K562 (cell line): ENCODE measurements around the gene RBBP4. TPM values are rescaled to one million over a fixed set of nuclear protein-coding genes. Genes with fewer than 3 reads are reported as not detected.

Experiments used
- ARHGAP35 ChIP-seq: fragments of 450-650 bp; IDR thresholded peaks from 2 replicates; pipeline ENCODE4 v1.6.1; 2018; ENCODE audit not compliant: partially characterized antibody
- BDP1 ChIP-seq: IDR thresholded peaks from 3 replicates; pipeline ENCODE4 v1.6.1; 2011; ENCODE audit not compliant: insufficient read length, insufficient read depth
- CBFA2T3 ChIP-seq: fragments of 450-650 bp; IDR thresholded peaks from 2 replicates; pipeline ENCODE4 v1.6.1; 2017
- CCNT2 ChIP-seq: IDR thresholded peaks from 2 replicates; pipeline ENCODE4 v1.6.1; 2011; ENCODE audit warnings: borderline replicate concordance, low read depth, mild to moderate bottlenecking, moderate library complexity, mixed read lengths, low read length; ENCODE audit not compliant: insufficient read length; ENCODE audit errors: extremely low read depth
- ETV1 ChIP-seq: fragments of 450-650 bp; conservative IDR thresholded peaks from 2 replicates; pipeline ENCODE4 v1.6.1; 2016; ENCODE audit warnings: missing genetic modification characterization, control low read depth, low read depth, missing compliant biosample characterization
- GABPB2 ChIP-seq: fragments of 250-450 bp; sonication (Bioruptor Pico); conservative IDR thresholded peaks from 2 replicates; pipeline ENCODE4 v1.5.1; 2021; ENCODE audit warnings: mild to moderate bottlenecking
- ILK ChIP-seq: fragments of 450-650 bp; IDR thresholded peaks from 2 replicates; pipeline ENCODE4 v1.6.1; 2016; ENCODE audit warnings: missing genetic modification characterization, low read depth, mild to moderate bottlenecking, missing compliant biosample characterization, moderate library complexity, borderline replicate concordance
- POLR2AphosphoS2 ChIP-seq: IDR thresholded peaks from 2 replicates; pipeline ENCODE4 v1.6.1; 2012; ENCODE audit warnings: low read length, improper control_type of control experiment
- RBFOX2 ChIP-seq: fragments of 200-400 bp; formaldehyde crosslinking; IDR thresholded peaks from 2 replicates; pipeline ENCODE4 v1.6.1; 2017; ENCODE audit warnings: low read depth, mild to moderate bottlenecking, low read length, moderate library complexity
- RUNX1 ChIP-seq: sonication (generic); IDR thresholded peaks from 2 replicates; pipeline ENCODE4 v1.6.1; 2016; ENCODE audit warnings: antibody characterized with exemption, low read depth
- TAF7 ChIP-seq: fragments of 450-650 bp; IDR thresholded peaks from 2 replicates; pipeline ENCODE4 v1.6.1; 2016; ENCODE audit warnings: missing genetic modification characterization, missing compliant biosample characterization
- TGIF2 ChIP-seq: sonication (generic); formaldehyde crosslinking; IDR thresholded peaks from 2 replicates; pipeline ENCODE4 v1.8.1; 2022; ENCODE audit warnings: mild to moderate bottlenecking, missing genetic modification reagents, moderate library complexity
- ZNF212 ChIP-seq: fragments of 450-650 bp; formaldehyde crosslinking; IDR thresholded peaks from 2 replicates; pipeline ENCODE4 v1.4.0; 2020; ENCODE audit warnings: mild to moderate bottlenecking
- ZNF551 ChIP-seq: fragments of 250-450 bp; sonication (Bioruptor Pico); IDR thresholded peaks from 2 replicates; pipeline ENCODE4 v1.5.0; 2021; ENCODE audit warnings: mild to moderate bottlenecking, moderate library complexity
- ZNF583 ChIP-seq: fragments of 250-450 bp; sonication (Bioruptor Pico); IDR thresholded peaks from 2 replicates; pipeline ENCODE4 v1.4.0; 2020
- ZNF584 ChIP-seq: fragments of 200-800 bp; sonication (Bioruptor generic); IDR thresholded peaks from 2 replicates; pipeline ENCODE4 v1.6.1; 2016; ENCODE audit warnings: low read depth, mild to moderate bottlenecking, missing genetic modification characterization, missing compliant biosample characterization
- ZNF695 ChIP-seq: fragments of 450-650 bp; formaldehyde crosslinking; IDR thresholded peaks from 2 replicates; pipeline ENCODE4 v1.4.0; 2020; ENCODE audit warnings: mild to moderate bottlenecking, moderate library complexity
- ZNF766 ChIP-seq: fragments of 200-800 bp; sonication (Bioruptor generic); conservative IDR thresholded peaks from 2 replicates; pipeline ENCODE4 v1.6.1; 2016; ENCODE audit warnings: missing genetic modification characterization, missing compliant biosample characterization
- ZNF778 ChIP-seq: fragments of 450-650 bp; formaldehyde crosslinking; IDR thresholded peaks from 2 replicates; pipeline ENCODE4 v1.4.0; 2020; ENCODE audit warnings: mild to moderate bottlenecking, moderate library complexity
- ZNF785 ChIP-seq: fragments of 250-450 bp; sonication (Bioruptor Pico); IDR thresholded peaks from 2 replicates; pipeline ENCODE4 v1.4.0; 2020; ENCODE audit warnings: mild to moderate bottlenecking
- ZNF79 ChIP-seq: fragments of 250-450 bp; sonication (Bioruptor Pico); IDR thresholded peaks from 2 replicates; pipeline ENCODE4 v1.4.0; 2020; ENCODE audit warnings: low read depth, mild to moderate bottlenecking, moderate library complexity
- polyA plus RNA-seq, 8 experiments: library from polyadenylated mRNA; depleted of rRNA in 4 of 8; stranded (reverse) in 5 of 8; unstranded in 3 of 8; fragments of >200 nt; fragmentation: Nextera tagmentation in 2 of 8; fragmentation: Illumina TruSeq in 1 of 8; extraction: Ambion mirVana in 2 of 8; extraction: Trizol in 1 of 8; gene quantifications; 2 replicates each; pipeline versions ENCODE4 v1.2.1 to v1.2.3, GENCODE V29; 2011 to 2014; ENCODE audit warnings: inconsistent platforms in 1 of 8, missing spikeins in 1 of 8
- total RNA-seq, 7 experiments: library from RNA; depleted of rRNA in 6 of 7; stranded (reverse); fragments of >200 nt in 6 of 7; fragmentation: Illumina TruSeq in 2 of 7; extraction: Trizol in 2 of 7; gene quantifications; 2 replicates each; pipeline versions ENCODE4 v1.2.1 to v1.2.3, GENCODE V29; 2011 to 2021; ENCODE audit warnings: low replicate concordance in 1 of 7
- TF ChIP-seq, protein P1 (sequence below): fragments of 250-450 bp; sonication (Bioruptor Pico); IDR thresholded peaks from 2 replicates; pipeline ENCODE4 v1.5.0; 2020; ENCODE audit warnings: mild to moderate bottlenecking
- TF ChIP-seq, protein P2 (sequence below): conservative IDR thresholded peaks from 2 replicates; pipeline ENCODE4 v1.6.1; 2011; ENCODE audit warnings: low read depth, mild to moderate bottlenecking, low read length; ENCODE audit not compliant: control insufficient read depth
- TF ChIP-seq, protein P3 (sequence below): fragments of 250-450 bp; sonication (Bioruptor Pico); IDR thresholded peaks from 2 replicates; pipeline ENCODE4 v1.5.0; 2021; ENCODE audit warnings: mild to moderate bottlenecking, moderate library complexity

The RBBP4 gene
- total and polyA plus RNA-seq, 9 of the 15 experiments (the other 6 are each of a cell fraction or from before 2014, with no cell fraction given): 185 to 409 (median 259) TPM

DNA sequence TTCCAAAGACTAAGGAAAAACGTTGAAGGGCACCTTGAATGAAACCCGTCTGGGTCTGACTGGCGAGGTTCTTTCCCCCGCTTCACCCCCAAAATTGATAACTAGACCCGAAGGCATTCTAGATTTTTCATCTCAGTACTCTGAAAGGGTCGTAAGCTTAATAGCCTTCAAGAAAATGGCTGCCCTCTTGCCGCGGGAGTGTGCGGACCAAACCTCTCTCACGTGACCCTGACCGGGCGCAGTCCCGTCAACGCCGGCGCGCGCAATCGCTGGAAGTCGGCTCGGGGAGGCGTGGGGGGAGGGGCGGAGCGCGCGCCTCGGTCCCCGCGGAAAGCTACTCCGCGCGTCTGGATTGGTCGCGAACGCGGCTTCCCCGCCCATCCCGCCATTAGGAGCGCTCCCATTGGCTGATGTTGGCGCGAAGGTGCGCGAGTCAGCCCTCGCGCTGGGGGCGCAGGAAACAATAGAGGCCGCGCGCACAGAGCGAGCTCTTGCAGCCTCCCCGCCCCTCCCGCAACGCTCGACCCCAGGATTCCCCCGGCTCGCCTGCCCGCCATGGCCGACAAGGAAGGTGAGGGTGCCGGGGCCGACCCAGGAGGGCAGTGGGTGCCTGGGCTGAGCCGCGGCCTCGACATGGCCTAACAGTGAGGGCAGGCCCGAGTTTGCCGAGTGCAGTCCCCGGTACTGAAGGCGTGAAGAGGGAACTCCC is at the start of gene RBBP4 (continued):
- TF ChIP-seq, protein P1, sequence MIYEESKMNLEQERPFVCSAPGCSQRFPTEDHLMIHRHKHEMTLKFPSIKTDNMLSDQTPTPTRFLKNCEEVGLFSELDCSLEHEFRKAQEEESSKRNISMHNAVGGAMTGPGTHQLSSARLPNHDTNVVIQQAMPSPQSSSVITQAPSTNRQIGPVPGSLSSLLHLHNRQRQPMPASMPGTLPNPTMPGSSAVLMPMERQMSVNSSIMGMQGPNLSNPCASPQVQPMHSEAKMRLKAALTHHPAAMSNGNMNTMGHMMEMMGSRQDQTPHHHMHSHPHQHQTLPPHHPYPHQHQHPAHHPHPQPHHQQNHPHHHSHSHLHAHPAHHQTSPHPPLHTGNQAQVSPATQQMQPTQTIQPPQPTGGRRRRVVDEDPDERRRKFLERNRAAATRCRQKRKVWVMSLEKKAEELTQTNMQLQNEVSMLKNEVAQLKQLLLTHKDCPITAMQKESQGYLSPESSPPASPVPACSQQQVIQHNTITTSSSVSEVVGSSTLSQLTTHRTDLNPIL (CRISPR knock-in tag): no peak
- TF ChIP-seq CBFA2T3: no peak
- no peak for TF ChIP-seq RUNX1
- TF ChIP-seq, protein P2, sequence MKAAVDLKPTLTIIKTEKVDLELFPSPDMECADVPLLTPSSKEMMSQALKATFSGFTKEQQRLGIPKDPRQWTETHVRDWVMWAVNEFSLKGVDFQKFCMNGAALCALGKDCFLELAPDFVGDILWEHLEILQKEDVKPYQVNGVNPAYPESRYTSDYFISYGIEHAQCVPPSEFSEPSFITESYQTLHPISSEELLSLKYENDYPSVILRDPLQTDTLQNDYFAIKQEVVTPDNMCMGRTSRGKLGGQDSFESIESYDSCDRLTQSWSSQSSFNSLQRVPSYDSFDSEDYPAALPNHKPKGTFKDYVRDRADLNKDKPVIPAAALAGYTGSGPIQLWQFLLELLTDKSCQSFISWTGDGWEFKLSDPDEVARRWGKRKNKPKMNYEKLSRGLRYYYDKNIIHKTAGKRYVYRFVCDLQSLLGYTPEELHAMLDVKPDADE: no peak
- no peak for TF ChIP-seq ETV1
- no peak for TF ChIP-seq ZNF785 (CRISPR knock-in tag)
- peak; percentile 99 for TF ChIP-seq ZNF766 (CRISPR knock-in tag)
- peak; percentile 85; the same call in 1 of the 2 replicates for TF ChIP-seq TGIF2
- peak; percentile 98 for TF ChIP-seq ZNF583 (CRISPR knock-in tag)
- TF ChIP-seq ZNF551: no peak
- TF ChIP-seq CCNT2: peak; percentile 68
- peak; percentile 76 for TF ChIP-seq ILK
- TF ChIP-seq GABPB2: 0 out of 2 replicates have a peak, but pooled peaks have one; percentile 1
- peak; percentile 85 for TF ChIP-seq TAF7 (tag)
- TF ChIP-seq RBFOX2: peak; percentile 98
- no peak for TF ChIP-seq ZNF778 (CRISPR knock-in tag)
- no peak for TF ChIP-seq BDP1
- TF ChIP-seq ZNF79 (CRISPR knock-in tag): peak; percentile 94
- no peak for TF ChIP-seq ARHGAP35
- TF ChIP-seq, protein P3, sequence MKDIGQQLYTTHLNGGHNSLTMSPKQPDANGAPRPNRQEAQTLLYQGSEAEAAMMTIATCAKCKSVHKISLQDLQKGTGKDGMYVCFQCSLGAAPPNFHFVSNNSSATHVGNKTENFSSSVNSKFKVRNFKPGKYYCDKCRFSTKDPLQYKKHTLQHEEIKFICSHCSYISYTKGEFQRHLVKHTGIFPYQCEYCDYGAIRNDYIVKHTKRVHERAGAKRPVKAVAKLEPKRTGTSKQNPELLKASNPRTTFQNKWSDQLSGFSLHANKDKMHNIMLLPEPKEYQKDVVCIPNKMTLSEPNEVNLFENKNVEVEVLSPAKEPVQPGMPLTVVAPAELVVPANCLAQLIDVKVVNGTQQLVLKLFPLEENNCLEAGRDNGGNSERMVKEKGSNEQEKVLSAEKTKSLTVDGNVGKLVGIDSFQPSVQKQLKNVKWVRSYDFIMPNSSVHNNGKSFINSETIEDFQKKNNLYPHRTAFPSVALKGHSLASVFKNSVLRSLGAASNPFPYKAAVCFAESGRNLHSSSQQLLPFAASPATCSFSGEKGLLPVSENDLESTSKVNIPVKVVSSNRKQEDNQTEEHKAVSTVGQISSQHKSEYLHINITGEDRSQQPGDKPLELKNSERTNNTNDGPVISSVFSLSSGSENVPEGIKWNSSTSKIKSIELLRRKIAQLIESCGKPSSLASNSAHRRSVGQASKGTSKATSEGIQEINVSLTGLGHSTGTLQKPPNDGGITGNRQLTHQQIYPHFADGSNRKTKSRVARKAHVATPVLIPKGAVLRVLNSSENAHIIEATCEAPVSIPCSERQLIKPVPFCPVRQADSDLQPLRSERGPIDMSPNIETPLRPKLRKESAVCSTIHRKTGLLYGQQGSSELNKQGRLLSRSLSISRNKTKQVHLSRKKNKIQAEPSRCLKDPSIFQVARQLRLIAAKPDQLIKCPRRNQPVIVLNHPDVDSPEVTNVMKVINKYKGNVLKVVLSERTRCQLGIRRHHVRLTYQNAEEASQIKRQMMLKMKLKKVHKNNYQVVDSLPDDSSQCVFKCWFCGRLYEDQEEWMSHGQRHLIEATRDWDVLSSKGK (CRISPR knock-in tag): no peak
- peak; percentile 100 for TF ChIP-seq ZNF584
- TF ChIP-seq ZNF695: peak; percentile 93
- no peak; the same call in 1 of the 2 replicates for TF ChIP-seq POLR2AphosphoS2
- peak; percentile 94 for TF ChIP-seq ZNF212 (CRISPR knock-in tag)
